ENCODE measurements around the gene COG1.

The COG1 gene

DNA sequence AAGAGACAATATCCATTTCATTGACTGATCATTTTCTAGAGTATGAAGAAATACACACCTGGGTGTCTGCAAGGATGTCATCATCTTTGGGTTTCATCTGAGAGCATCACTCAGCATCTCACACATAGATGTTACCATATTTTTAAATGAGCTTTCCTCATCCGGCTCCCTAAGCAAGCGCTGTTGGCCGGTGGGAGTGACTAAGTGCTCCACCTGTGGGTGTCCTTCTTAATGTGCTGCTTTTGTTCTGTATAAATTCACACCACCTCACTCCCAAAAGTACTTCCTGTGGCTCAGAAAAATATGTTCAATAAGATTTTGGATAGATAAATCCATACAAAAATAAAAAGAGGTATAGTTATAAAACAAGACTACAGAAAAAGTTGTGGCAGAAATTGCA is 20.6 kb upstream of the COG1 start:
- TF ChIP-seq POLR2A (IDR thresholded peaks at IDR 0.05; ENCODE audit: extremely low read depth, insufficient read length) (no peak), MYC (IDR thresholded peaks at IDR 0.05; ENCODE audit: low read depth, low read length) (no peak)
- TF ChIP-seq, protein P1, sequence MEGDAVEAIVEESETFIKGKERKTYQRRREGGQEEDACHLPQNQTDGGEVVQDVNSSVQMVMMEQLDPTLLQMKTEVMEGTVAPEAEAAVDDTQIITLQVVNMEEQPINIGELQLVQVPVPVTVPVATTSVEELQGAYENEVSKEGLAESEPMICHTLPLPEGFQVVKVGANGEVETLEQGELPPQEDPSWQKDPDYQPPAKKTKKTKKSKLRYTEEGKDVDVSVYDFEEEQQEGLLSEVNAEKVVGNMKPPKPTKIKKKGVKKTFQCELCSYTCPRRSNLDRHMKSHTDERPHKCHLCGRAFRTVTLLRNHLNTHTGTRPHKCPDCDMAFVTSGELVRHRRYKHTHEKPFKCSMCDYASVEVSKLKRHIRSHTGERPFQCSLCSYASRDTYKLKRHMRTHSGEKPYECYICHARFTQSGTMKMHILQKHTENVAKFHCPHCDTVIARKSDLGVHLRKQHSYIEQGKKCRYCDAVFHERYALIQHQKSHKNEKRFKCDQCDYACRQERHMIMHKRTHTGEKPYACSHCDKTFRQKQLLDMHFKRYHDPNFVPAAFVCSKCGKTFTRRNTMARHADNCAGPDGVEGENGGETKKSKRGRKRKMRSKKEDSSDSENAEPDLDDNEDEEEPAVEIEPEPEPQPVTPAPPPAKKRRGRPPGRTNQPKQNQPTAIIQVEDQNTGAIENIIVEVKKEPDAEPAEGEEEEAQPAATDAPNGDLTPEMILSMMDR (IDR thresholded peaks at IDR 0.05; ENCODE audit: low read depth, low read length): no peak
- TF ChIP-seq, protein P2, sequence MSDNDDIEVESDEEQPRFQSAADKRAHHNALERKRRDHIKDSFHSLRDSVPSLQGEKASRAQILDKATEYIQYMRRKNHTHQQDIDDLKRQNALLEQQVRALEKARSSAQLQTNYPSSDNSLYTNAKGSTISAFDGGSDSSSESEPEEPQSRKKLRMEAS (IDR thresholded peaks at IDR 0.05; ENCODE audit: low read depth, low read length): no peak
- H3K4me3 ChIP-seq (ENCODE audit: low read depth, low read length): no peak overlapping the region
- no peak for DNase-seq (ENCODE audit: low read depth)

DNA sequence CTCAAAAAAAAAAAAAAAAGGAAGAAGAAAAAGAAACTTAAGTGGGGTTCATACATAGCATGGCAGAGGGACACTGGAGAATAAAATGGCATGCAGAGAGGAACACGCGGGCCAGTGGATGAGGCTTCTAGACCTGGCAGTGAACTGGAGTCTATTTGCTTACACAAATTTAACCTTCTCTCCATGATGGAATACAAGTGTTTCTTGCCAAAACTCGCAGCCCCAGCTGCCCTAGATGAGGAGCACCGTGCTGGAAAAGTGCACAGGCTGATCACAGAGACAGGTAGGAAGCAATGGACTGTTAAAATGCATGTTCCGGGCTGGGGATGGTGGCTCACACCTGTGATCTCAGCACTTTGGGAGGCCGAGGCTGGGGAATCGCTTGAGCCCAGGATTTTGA is 18.7 kb upstream of the COG1 start:
- no peak overlapping the region for H3K4me3 ChIP-seq (ENCODE audit: low read depth, low read length)
- DNase-seq (ENCODE audit: low read depth): no peak
- TF ChIP-seq, protein P1 (IDR thresholded peaks at IDR 0.05; ENCODE audit: low read depth, low read length): no peak
- no peak for TF ChIP-seq POLR2A (IDR thresholded peaks at IDR 0.05; ENCODE audit: extremely low read depth, insufficient read length)
- TF ChIP-seq MYC (IDR thresholded peaks at IDR 0.05; ENCODE audit: low read depth, low read length): no peak
- TF ChIP-seq, protein P2 (IDR thresholded peaks at IDR 0.05; ENCODE audit: low read depth, low read length): no peak

DNA sequence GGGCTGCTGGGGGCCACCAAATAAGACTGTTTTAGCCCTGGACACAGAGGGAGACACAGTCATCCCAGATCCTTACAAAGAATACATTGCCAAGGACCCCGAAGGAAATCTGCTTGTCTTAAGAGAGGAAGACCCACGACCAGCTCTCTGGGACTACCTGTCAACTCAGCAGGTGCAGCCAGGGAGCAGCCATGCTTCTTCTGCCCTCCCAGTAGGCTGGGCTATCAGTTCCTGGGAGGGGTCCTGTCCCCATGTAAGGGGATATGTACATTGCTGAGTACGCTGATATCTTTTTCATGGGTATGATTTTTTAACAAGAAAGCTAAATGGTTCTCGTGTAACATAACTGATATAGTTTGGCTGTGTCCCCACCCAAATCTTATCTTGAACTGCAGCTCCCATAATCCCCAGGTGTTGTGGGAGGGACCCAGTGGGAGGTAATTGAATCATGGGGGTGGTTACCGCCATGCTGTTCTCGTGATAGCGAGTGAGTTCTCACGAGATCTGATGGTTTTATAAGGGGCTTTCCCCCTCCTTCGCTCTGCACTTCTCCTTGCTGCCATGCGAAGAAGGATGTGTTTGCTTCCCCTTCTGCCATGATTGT is 16.8 kb upstream of the COG1 start:
- no peak for DNase-seq (ENCODE audit: low read depth)
- TF ChIP-seq POLR2A (IDR thresholded peaks at IDR 0.05; ENCODE audit: extremely low read depth, insufficient read length) (no peak), MYC (IDR thresholded peaks at IDR 0.05; ENCODE audit: low read depth, low read length) (no peak)
- TF ChIP-seq, protein P1 (IDR thresholded peaks at IDR 0.05; ENCODE audit: low read depth, low read length): no peak
- TF ChIP-seq, protein P2 (IDR thresholded peaks at IDR 0.05; ENCODE audit: low read depth, low read length): no peak
- no peak overlapping the region for H3K4me3 ChIP-seq (ENCODE audit: low read depth, low read length)

DNA sequence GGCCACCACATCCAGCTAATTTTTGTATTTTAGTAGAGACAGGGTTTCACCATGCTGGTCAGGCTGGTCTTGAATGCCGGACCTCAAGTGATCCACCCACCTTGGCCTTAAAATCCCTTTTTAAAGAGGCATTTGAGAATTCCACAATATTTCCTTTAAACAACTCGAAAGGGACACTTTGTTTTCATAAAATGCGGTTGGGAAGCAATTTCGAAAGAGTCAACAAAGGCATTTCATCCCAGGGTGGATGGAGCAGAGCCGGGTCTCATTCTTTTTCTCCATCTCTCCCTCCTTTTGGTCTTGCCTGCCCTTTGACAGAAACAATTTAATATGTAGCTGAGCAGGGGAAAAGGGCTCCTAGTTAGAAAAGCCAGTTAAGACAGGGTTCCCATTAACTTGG is 13.5 kb upstream of the COG1 start:
- DNase-seq (ENCODE audit: low read depth): no peak
- H3K4me3 ChIP-seq (ENCODE audit: low read depth, low read length): no peak overlapping the region
- no peak for TF ChIP-seq MYC (IDR thresholded peaks at IDR 0.05; ENCODE audit: low read depth, low read length)
- TF ChIP-seq, protein P1 (IDR thresholded peaks at IDR 0.05; ENCODE audit: low read depth, low read length): no peak

DNA sequence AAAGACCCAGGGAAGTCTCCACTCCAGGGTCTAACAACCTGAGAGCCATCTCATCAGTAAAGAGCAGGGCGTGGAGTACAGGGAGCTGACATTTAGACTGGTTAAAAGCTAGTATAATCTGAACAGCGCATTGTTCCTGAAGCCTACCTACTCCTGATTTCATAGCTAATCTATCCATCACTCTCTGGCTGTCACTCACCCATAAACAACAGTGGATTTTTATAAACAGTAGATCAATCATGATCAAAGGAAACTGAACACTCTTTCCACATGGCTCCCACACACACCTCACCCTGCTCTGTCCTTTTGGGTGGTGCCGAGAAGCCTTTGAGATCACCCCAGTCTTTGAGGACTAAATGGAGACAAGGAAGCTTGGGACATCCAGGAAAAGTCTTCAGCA is 13.0 kb upstream of the COG1 start:
- no peak for DNase-seq (ENCODE audit: low read depth)
- TF ChIP-seq MYC (IDR thresholded peaks at IDR 0.05; ENCODE audit: low read depth, low read length) (no peak), POLR2A (IDR thresholded peaks at IDR 0.05; ENCODE audit: extremely low read depth, insufficient read length) (no peak)
- TF ChIP-seq, protein P2 (IDR thresholded peaks at IDR 0.05; ENCODE audit: low read depth, low read length): no peak
- TF ChIP-seq, protein P1 (IDR thresholded peaks at IDR 0.05; ENCODE audit: low read depth, low read length): no peak
- H3K4me3 ChIP-seq (ENCODE audit: low read depth, low read length): no peak overlapping the region
